GM19468 (cell line): ENCODE results near the gene MRPL58.
"Not testable (repeated sequence)": the region's sequence is repeated elsewhere in the genome, so short reads cannot be mapped to it uniquely, and the experiment has no call there.

ENCODE experiments used
- ATAC-seq: cut with Tn5 transposase; IDR thresholded peaks from one replicate; pipeline ENCODE4 v1.9.1; 2021; ENCODE audit warnings: mild to moderate bottlenecking, moderate library complexity, moderate number of reproducible peaks; ENCODE audit not compliant: unreplicated experiment; ENCODE audit errors: extremely low read depth

MRPL58 gene

GRCh38 chr17:75011401-75012095 is 922 bp upstream of the MRPL58 start:
- no peak for ATAC-seq

- ATAC-seq: no peak
Observed at GRCh38 chr17:75012096-75012345, 449 bp upstream of the MRPL58 start.

- ATAC-seq: no peak
Observed at GRCh38 chr17:75013092-75013559, 656 bp downstream of the MRPL58 start.

GRCh38 chr17:75019146-75019545 is 6.7 kb downstream of the MRPL58 start:
- no peak for ATAC-seq

- no peak for ATAC-seq
Observed at GRCh38 chr17:75019710-75020109, 7.2 kb downstream of the MRPL58 start.

GRCh38 chr17:75020331-75021110 is 8.1 kb downstream of the MRPL58 start:
- no peak for ATAC-seq

- ATAC-seq: no peak
Observed at GRCh38 chr17:75024686-75025397, 12.4 kb downstream of the MRPL58 start.

- ATAC-seq: not testable (repeated sequence)
Observed at GRCh38 chr17:75025398-75025734, 12.9 kb downstream of the MRPL58 start.

GRCh38 chr17:75026650-75027049 is 14.2 kb downstream of the MRPL58 start:
- ATAC-seq: not testable (repeated sequence)

- no peak for ATAC-seq
Observed at GRCh38 chr17:75030161-75030560, 17.7 kb downstream of the MRPL58 start.

GRCh38 chr17:75031972-75032719 is 19.7 kb downstream of the MRPL58 start:
- no peak for ATAC-seq

- ATAC-seq: no peak
Observed at GRCh38 chr17:75032720-75033280, 20.3 kb downstream of the MRPL58 start.

GRCh38 chr17:75033346-75034235 is 21.1 kb downstream of the MRPL58 start:
- no peak for ATAC-seq

- no peak for ATAC-seq
Observed at GRCh38 chr17:75034236-75034908, 21.9 kb downstream of the MRPL58 start.

- ATAC-seq: no peak
Observed at GRCh38 chr17:75036643-75037268, 24.3 kb downstream of the MRPL58 start.

GRCh38 chr17:75039238-75039637 is 26.8 kb downstream of the MRPL58 start:
- ATAC-seq: no peak

GRCh38 chr17:75041656-75042280 is 29.3 kb downstream of the MRPL58 start:
- ATAC-seq: no peak

GRCh38 chr17:75043789-75044188 is 31.3 kb downstream of the MRPL58 start:
- not testable (repeated sequence) for ATAC-seq
